HFFc6 (cell line): ENCODE measurements around the gene LTB4R. TPM values are rescaled to one million over a fixed set of nuclear protein-coding genes. Genes with fewer than 3 reads are reported as not detected.

ENCODE experiments used
- DNase-seq: peaks from one replicate; pipeline ENCODE4 v3.0.0-alpha.2; 2018
- H3K27ac Mint-ChIP-seq: 2 replicates; pipeline ENCODE4 v1.8.0; 2020; ENCODE audit warnings: mild to moderate bottlenecking, mixed read lengths
- H3K27me3 Mint-ChIP-seq: 2 replicates; pipeline ENCODE4 v1.8.0; 2021; ENCODE audit warnings: mild to moderate bottlenecking, moderate library complexity, mixed read lengths; ENCODE audit not compliant: insufficient read depth
- H3K36me3 Mint-ChIP-seq: 2 replicates; pipeline ENCODE4 v1.8.0; 2021; ENCODE audit warnings: low read depth, mixed read lengths
- H3K4me1 Mint-ChIP-seq: 2 replicates; pipeline ENCODE4 v1.8.0; 2020; ENCODE audit warnings: low read depth, mixed read lengths
- H3K4me3 Mint-ChIP-seq: 2 replicates; pipeline ENCODE4 v1.8.0; 2020; ENCODE audit warnings: mild to moderate bottlenecking, moderate library complexity, mixed read lengths
- H3K9me3 Mint-ChIP-seq: 2 replicates; pipeline ENCODE4 v1.8.0; 2020; ENCODE audit warnings: mild to moderate bottlenecking, mixed read lengths
- CTCF ChIP-seq: fragments of 200-600 bp; sonication (generic); IDR thresholded peaks from 2 replicates; pipeline ENCODE4 v1.5.0; 2021; ENCODE audit warnings: antibody characterized with exemption, mild to moderate bottlenecking
- total RNA-seq, 6 experiments: library from RNA; stranded (reverse); fragmentation: NEBNext Ultra II Directional; extraction: Animal tissue kit (Norgen Biotek cat#: 25700); gene quantifications; 2 replicates in 1 of 6; 3 replicates in 5 of 6; pipeline ENCODE4 v1.2.3, GENCODE V29; 2021

The LTB4R gene
- total RNA-seq, 6 experiments from 2014 or later, result 1.5 to 2.9 (median 1.9) TPM

- peaks cover 6% of the 10 kb centered on the region for H3K36me3 Mint-ChIP-seq
- H3K4me3 Mint-ChIP-seq, result no peak overlapping the region
Observed at GRCh38 chr14:24311837-24312615, 724 bp downstream of the LTB4R start.

GRCh38 chr14:24312736-24313507 is 1.6 kb downstream of the LTB4R start:
- DNase-seq, result no peak
- H3K4me1 Mint-ChIP-seq, result peaks cover 34% of the 10 kb centered on the region
- H3K36me3 Mint-ChIP-seq, result peaks cover 6% of the 10 kb centered on the region

More at GRCh38 chr14:24311837-24312615, 724 bp downstream of the LTB4R start:
- Mint-ChIP-seq H3K4me1 (peaks cover 27% of the 10 kb centered on the region), H3K27me3 (peaks cover 10% of the 10 kb centered on the region), H3K27ac (no peak overlapping the region), H3K9me3 (no peaks in the 10 kb centered on the region)
- peak; percentile 13 for DNase-seq
- TF ChIP-seq CTCF, result 0 out of 2 replicates have a peak, but pooled peaks have one; percentile 9

GRCh38 chr14:24313913-24314312 is 2.6 kb downstream of the LTB4R start:
- Mint-ChIP-seq H3K9me3 (no peaks in the 10 kb centered on the region), H3K27ac (no peak overlapping the region), H3K4me1 (peaks cover 30% of the 10 kb centered on the region), H3K27me3 (peaks cover 12% of the 10 kb centered on the region), H3K36me3 (peaks cover 6% of the 10 kb centered on the region), H3K4me3 (no peak overlapping the region)
- DNase-seq, result no peak
- no peak for TF ChIP-seq CTCF

More at GRCh38 chr14:24312736-24313507, 1.6 kb downstream of the LTB4R start:
- Mint-ChIP-seq H3K9me3 (no peaks in the 10 kb centered on the region), H3K27ac (no peak overlapping the region), H3K27me3 (peaks cover 10% of the 10 kb centered on the region), H3K4me3 (no peak overlapping the region)
- no peak for TF ChIP-seq CTCF

GRCh38 chr14:24314377-24315193 is 3.3 kb downstream of the LTB4R start:
- Mint-ChIP-seq H3K36me3 (peaks cover under 1% of the 10 kb centered on the region), H3K4me3 (no peak overlapping the region), H3K27ac (no peak overlapping the region), H3K27me3 (peaks cover 18% of the 10 kb centered on the region), H3K9me3 (no peaks in the 10 kb centered on the region), H3K4me1 (peaks cover 25% of the 10 kb centered on the region)
- TF ChIP-seq CTCF, result no peak
- DNase-seq, result no peak

- peaks cover 17% of the 10 kb centered on the region for H3K4me1 Mint-ChIP-seq
- no peak for DNase-seq
- TF ChIP-seq CTCF, result no peak
- H3K27me3 Mint-ChIP-seq, result peaks cover 24% of the 10 kb centered on the region
- no peak overlapping the region for H3K4me3 Mint-ChIP-seq
- no peaks in the 10 kb centered on the region for H3K9me3 Mint-ChIP-seq
- no peak overlapping the region for H3K27ac Mint-ChIP-seq
- H3K36me3 Mint-ChIP-seq, result no peaks in the 10 kb centered on the region
Observed at GRCh38 chr14:24315243-24315806, 4.0 kb downstream of the LTB4R start.
